Keratinocyte (primary cell): ENCODE data around the gene TIMM17B. TPM values are rescaled to one million over a fixed set of nuclear protein-coding genes. Genes with fewer than 3 reads are reported as not detected.

ENCODE experiments used
- DNase-seq: peaks from one replicate; pipeline ENCODE4 v3.0.0-alpha.2; 2011; ENCODE audit warnings: low read depth, missing footprints, low spot score
- FAIRE-seq: peaks from 2 replicates; lab custom pipeline; 2011; peaks lifted over from hg19 to GRCh38; lab: Jason Lieb, UNC
- H2AFZ ChIP-seq: 2 replicates; pipeline ENCODE4 v1.6.0; 2012; ENCODE audit warnings: low read length, control low read depth, inconsistent platforms; ENCODE audit not compliant: control insufficient read depth
- H3K27ac ChIP-seq: 2 replicates; pipeline ENCODE4 v1.5.1; 2011; ENCODE audit warnings: low read length; ENCODE audit not compliant: control insufficient read depth, insufficient read depth
- H3K27me3 ChIP-seq: 3 replicates; pipeline ENCODE4 v1.6.0; 2011; ENCODE audit warnings: low read length; ENCODE audit not compliant: control insufficient read depth, insufficient read depth; ENCODE audit errors: extremely low read depth
- H3K36me3 ChIP-seq, 2 experiments: 2 replicates in 1 of 2; 3 replicates in 1 of 2; pipeline ENCODE4 v1.5.1; 2011; ENCODE audit warnings: low read length in 2 of 2, mild to moderate bottlenecking in 1 of 2; ENCODE audit not compliant: control insufficient read depth in 2 of 2, insufficient read depth in 2 of 2; ENCODE audit errors: extremely low read depth in 1 of 2
- H3K4me1 ChIP-seq: 3 replicates; pipeline ENCODE4 v1.5.1; 2011; ENCODE audit warnings: low read length; ENCODE audit not compliant: control insufficient read depth, insufficient read depth; ENCODE audit errors: extremely low read depth
- H3K4me2 ChIP-seq: 3 replicates; pipeline ENCODE4 v1.6.0; 2011; ENCODE audit warnings: low read depth, low read length; ENCODE audit not compliant: control insufficient read depth, insufficient read depth; ENCODE audit errors: extremely low read depth
- H3K4me3 ChIP-seq, 3 experiments: fragments of 200-600 bp in 1 of 3; sonication (generic) in 1 of 3; 2 replicates in 2 of 3; 3 replicates in 1 of 3; pipeline ENCODE4 v1.5.1; 2011 to 2016; ENCODE audit warnings: low read length in 3 of 3, mild to moderate bottlenecking in 3 of 3, control low read depth in 2 of 3, inconsistent platforms in 1 of 3, low read depth in 1 of 3, mixed read lengths in 1 of 3, mixed run types in 1 of 3, moderate library complexity in 1 of 3; ENCODE audit not compliant: control insufficient read depth in 2 of 3, insufficient read depth in 2 of 3; ENCODE audit errors: extremely low read depth in 1 of 3
- H3K79me2 ChIP-seq: 2 replicates; pipeline ENCODE4 v1.6.0; 2012; ENCODE audit warnings: low read length; ENCODE audit not compliant: control insufficient read depth, insufficient read depth
- H3K9ac ChIP-seq: 3 replicates; pipeline ENCODE4 v1.6.0; 2011; ENCODE audit warnings: low read length; ENCODE audit not compliant: control insufficient read depth, insufficient read depth; ENCODE audit errors: extremely low read depth
- H3K9me1 ChIP-seq: 3 replicates; pipeline ENCODE4 v1.6.0; 2011; ENCODE audit warnings: low read length; ENCODE audit not compliant: control insufficient read depth, insufficient read depth; ENCODE audit errors: extremely low read depth
- H3K9me3 ChIP-seq: 2 replicates; pipeline ENCODE4 v1.5.1; 2012; ENCODE audit warnings: low read depth, low read length; ENCODE audit not compliant: control insufficient read depth
- H4K20me1 ChIP-seq: 3 replicates; pipeline ENCODE4 v1.6.0; 2011; ENCODE audit warnings: low read length; ENCODE audit not compliant: control insufficient read depth, insufficient read depth; ENCODE audit errors: extremely low read depth
- EZH2 ChIP-seq: IDR thresholded peaks from one replicate; pipeline ENCODE4 v1.6.1; 2012; ENCODE audit warnings: inconsistent platforms, mild to moderate bottlenecking, low read length, moderate library complexity
- dilution Hi-C: fragments of 300-500 bp; cut with MboI; formaldehyde crosslinking; loops from one replicate; pipeline ENCODE4 v1.7.0; 2020; ENCODE audit warnings: low sequenced_read_pairs; ENCODE audit not compliant: extremely low pct_ligation_motif_present
- polyA plus RNA-seq, 5 experiments: library from polyadenylated mRNA; depleted of rRNA in 3 of 5; stranded (reverse) in 3 of 5; stranded (forward) in 1 of 5; unstranded in 1 of 5; fragments of >200 nt; gene quantifications; 1 replicate in 1 of 5; 2 replicates in 3 of 5; 3 replicates in 1 of 5; pipeline versions ENCODE4 v1.2.1 to v1.2.3, GENCODE V29; 2011 to 2012; ENCODE audit warnings: missing spikeins in 2 of 5, low read depth in 1 of 5, low replicate concordance in 1 of 5
- TF ChIP-seq, protein P1 (sequence below), 3 experiments: IDR thresholded peaks in 1 of 3; conservative IDR thresholded peaks in 1 of 3; optimal IDR thresholded peaks in 1 of 3; 2 replicates in 2 of 3; 3 replicates in 1 of 3; pipeline versions ENCODE3 to v1.5.1; 2011; ENCODE audit warnings: low read length in 3 of 3, mild to moderate bottlenecking in 3 of 3, moderate library complexity in 2 of 3, control low read depth in 1 of 3, inconsistent platforms in 1 of 3; ENCODE audit not compliant: insufficient read depth in 2 of 3; ENCODE audit errors: extremely low read depth in 1 of 3

The TIMM17B gene
- polyA plus RNA-seq, 1 donor (not counting 4 experiments of a cell fraction or from before 2014, with no cell fraction given): 34.3 TPM

DNA sequence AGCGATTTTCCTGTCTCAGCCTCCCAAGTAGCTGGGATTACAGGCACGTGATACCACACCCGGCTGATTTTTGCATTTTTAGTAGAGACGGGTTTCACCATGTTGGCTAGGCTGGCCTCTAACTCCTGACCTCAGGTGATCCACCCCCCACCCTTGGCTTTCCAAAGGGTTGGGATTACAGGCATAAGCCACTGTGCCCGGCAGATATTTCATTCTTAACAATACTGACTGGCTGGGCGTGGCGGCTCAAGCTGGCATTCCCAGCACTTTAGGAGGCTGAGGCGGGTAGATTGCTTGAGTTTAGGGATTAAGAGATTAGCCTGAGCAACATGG lies 1.5 kb upstream of the TIMM17B start:
- FAIRE-seq (no peak), DNase-seq (no peak)
- Histone ChIP-seq H3K4me3 (peak overlapping the region in 2 of 3 experiments; percentile 22 to 34), H3K9me3 (no peaks in the 10 kb centered on the region), H3K9ac (peak overlapping the region; percentile 91), H3K4me2 (peak overlapping the region; percentile 91), H3K27me3 (no peaks in the 10 kb centered on the region), H4K20me1 (peaks cover 3% of the 10 kb centered on the region), H3K4me1 (peaks cover 9% of the 10 kb centered on the region), H3K36me3 (peaks cover 4 to 13% of the 10 kb centered on the region in 2 experiments), H3K27ac (peak overlapping the region; percentile 40), H3K79me2 (peaks cover 19% of the 10 kb centered on the region), H2AFZ (no peak overlapping the region), H3K9me1 (no peaks in the 10 kb centered on the region)
- dilution Hi-C loops: no loop called here
- TF ChIP-seq, protein P1, sequence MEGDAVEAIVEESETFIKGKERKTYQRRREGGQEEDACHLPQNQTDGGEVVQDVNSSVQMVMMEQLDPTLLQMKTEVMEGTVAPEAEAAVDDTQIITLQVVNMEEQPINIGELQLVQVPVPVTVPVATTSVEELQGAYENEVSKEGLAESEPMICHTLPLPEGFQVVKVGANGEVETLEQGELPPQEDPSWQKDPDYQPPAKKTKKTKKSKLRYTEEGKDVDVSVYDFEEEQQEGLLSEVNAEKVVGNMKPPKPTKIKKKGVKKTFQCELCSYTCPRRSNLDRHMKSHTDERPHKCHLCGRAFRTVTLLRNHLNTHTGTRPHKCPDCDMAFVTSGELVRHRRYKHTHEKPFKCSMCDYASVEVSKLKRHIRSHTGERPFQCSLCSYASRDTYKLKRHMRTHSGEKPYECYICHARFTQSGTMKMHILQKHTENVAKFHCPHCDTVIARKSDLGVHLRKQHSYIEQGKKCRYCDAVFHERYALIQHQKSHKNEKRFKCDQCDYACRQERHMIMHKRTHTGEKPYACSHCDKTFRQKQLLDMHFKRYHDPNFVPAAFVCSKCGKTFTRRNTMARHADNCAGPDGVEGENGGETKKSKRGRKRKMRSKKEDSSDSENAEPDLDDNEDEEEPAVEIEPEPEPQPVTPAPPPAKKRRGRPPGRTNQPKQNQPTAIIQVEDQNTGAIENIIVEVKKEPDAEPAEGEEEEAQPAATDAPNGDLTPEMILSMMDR (optimal IDR thresholded peaks at IDR 0.05 in 1 of 3, IDR thresholded peaks at IDR 0.05 in 1 of 3, conservative IDR thresholded peaks at IDR 0.05 in 1 of 3; ENCODE audit: extremely low read depth in 1 of 3, insufficient read depth in 2 of 3, low read length in 3 of 3): no peak
- no peak for TF ChIP-seq EZH2

DNA sequence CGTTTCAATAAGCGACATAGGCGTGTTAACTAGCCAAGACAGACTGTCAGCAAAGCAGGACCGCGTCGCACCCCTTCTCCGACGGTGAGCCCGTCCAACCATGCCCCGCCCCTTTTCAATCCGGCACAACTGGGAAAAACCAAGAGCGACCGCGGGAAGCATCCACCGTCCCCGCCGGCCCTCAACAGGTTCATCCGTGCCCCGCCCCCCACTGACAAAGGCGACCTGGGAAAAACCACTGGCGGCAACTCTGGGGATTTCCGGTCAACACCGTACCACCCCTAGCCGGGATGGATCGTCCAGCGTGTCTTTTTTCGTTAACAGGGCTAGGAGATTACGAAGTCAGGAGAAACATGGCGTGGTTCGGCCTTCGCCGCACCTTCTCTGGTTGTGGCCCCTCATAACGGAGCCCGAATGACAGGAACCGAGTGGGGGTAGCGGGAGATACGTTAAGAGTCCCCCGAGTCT lies 377 bp downstream of the TIMM17B start:
- H3K9me3 ChIP-seq: no peaks in the 10 kb centered on the region
- H3K36me3 ChIP-seq: peaks cover 0 to 3% of the 10 kb centered on the region in 2 experiments
- peaks cover 9% of the 10 kb centered on the region for H3K4me1 ChIP-seq
- peak overlapping the region; percentile 59 for H2AFZ ChIP-seq
- H3K9ac ChIP-seq: peak overlapping the region; percentile 91
- H3K79me2 ChIP-seq: peaks cover 19% of the 10 kb centered on the region
- H3K4me3 ChIP-seq: peak overlapping the region; percentile 62 to 86 (median 76)
- peaks cover 3% of the 10 kb centered on the region for H4K20me1 ChIP-seq
- no peak for DNase-seq
- no peak for FAIRE-seq
- no peaks in the 10 kb centered on the region for H3K9me1 ChIP-seq
- no peaks in the 10 kb centered on the region for H3K27me3 ChIP-seq
- peak overlapping the region; percentile 58 for H3K4me2 ChIP-seq
- no peak for TF ChIP-seq EZH2
- TF ChIP-seq, protein P1 (optimal IDR thresholded peaks at IDR 0.05 in 1 of 3, IDR thresholded peaks at IDR 0.05 in 1 of 3, conservative IDR thresholded peaks at IDR 0.05 in 1 of 3; ENCODE audit: extremely low read depth in 1 of 3, insufficient read depth in 2 of 3, low read length in 3 of 3): no peak
- dilution Hi-C loops: no loop called here
- H3K27ac ChIP-seq: peak overlapping the region; percentile 92
